ENCODE measurements around the gene ELK3.
A peak's percentile ranks its signal among the peaks of the same experiment; 100 is the strongest.

ELK3 gene

GRCh38 chr12:96212456-96213375 is 18.5 kb downstream of the ELK3 start:
- no peak for DNase-seq (ENCODE audit: low spot score)

- no peak for DNase-seq (ENCODE audit: low spot score)
Observed at GRCh38 chr12:96213869-96214268, 19.7 kb downstream of the ELK3 start.

DNA sequence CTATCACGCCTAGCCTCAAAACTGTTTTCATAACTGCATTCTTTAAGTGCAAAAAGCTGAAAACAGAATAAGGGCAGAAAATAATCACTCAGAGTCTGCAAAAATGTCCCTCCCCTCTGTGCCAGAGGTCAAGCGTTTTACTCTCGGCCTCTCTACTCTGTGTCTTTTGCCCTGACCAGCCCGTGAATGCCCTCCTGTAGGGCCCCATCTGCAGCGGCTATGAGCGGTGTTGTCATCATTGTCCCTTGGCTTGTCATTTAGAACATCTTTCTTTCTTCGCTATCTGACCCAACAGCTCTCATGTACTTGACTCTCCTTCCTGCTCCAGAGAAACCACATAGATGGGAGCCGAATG is 21.7 kb downstream of the ELK3 start:
- DNase-seq (ENCODE audit: low spot score): no peak

- peak; percentile 24 for DNase-seq (ENCODE audit: low spot score)
Observed at GRCh38 chr12:96218989-96219678, 25.0 kb downstream of the ELK3 start.

DNA sequence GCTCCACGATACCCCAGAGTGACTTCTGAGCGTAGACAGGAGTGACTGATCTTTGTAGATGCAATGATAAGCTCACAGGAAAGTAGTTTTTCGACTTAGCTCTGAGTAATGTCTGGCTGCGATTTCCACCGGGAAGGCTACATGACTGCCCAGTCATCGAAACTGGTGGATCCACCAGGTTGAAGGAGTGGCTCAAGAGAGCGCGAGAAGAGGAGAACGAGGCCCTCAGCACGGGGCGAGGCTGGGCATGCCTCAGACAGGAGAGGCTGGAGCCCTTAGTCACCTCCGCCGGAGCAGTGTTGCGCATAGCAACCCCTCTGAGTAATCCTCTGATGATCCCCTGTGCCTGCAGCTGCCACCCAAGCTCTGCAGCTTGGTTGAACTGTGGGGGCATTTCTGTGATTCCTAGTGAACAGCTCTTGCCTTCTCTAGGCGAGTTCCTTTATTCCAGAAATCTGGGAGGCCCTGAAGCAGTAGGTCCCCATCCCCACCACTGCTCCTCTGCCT is 25.6 kb downstream of the ELK3 start:
- DNase-seq (ENCODE audit: low spot score): peak; percentile 99

- peak; percentile 40 for DNase-seq (ENCODE audit: low spot score)
Observed at GRCh38 chr12:96220902-96221301, 26.7 kb downstream of the ELK3 start.

GRCh38 chr12:96221391-96221790 is 27.2 kb downstream of the ELK3 start:
- DNase-seq (ENCODE audit: low spot score): no peak

DNA sequence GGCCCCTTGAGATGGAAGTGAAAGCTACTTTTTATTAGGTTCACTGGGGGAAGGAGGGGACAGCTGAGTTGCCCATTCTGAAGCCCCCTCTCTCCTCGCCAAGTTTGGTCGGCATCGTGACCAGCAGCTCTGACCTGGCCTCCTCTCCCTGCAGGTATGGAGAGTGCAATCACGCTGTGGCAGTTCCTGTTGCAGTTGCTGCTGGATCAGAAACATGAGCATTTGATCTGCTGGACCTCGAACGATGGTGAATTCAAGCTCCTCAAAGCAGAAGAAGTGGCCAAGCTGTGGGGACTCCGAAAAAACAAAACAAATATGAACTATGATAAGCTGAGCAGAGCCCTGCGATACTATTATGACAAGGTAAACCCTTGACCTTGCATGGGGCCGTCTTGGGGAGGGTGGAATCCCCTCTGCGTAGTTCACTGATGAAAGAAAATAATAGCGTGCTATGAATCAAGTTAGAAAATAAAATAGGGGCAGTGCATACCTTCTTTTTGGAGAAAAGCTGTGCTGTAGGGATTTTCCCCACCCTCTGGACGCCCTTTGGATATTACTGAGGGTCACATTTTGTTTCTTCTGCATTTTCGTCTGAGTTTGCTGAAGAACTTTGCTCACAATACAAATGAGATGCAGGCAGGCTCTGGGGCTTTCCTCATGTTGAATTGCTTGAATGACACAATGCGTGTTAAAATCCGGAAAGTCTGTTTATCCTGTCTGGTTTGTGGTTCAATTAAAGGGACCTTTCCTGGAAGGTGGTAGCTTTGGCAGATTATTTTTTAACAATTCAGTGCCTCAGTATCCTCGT is 29.4 kb downstream of the ELK3 start:
- no peak for DNase-seq (ENCODE audit: low spot score)

DNA sequence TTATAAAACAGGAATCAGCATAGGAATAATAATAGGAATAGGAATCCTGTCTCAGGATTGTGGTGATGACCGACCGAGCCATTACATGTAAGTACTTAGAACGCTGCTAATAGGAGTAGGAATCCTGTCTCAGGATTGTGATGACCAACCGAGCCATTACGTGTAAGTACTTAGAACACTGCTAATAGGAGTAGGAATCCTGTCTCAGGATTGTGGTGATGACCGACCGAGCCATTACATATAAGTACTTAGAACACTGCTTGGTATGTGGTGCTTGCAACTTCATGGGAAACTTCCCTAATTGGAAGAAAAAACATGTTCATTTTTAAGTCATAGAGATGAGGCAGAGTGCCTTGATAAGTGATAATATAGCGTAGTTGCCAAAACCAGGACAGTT is 30.0 kb downstream of the ELK3 start:
- DNase-seq (ENCODE audit: low spot score): no peak

DNA sequence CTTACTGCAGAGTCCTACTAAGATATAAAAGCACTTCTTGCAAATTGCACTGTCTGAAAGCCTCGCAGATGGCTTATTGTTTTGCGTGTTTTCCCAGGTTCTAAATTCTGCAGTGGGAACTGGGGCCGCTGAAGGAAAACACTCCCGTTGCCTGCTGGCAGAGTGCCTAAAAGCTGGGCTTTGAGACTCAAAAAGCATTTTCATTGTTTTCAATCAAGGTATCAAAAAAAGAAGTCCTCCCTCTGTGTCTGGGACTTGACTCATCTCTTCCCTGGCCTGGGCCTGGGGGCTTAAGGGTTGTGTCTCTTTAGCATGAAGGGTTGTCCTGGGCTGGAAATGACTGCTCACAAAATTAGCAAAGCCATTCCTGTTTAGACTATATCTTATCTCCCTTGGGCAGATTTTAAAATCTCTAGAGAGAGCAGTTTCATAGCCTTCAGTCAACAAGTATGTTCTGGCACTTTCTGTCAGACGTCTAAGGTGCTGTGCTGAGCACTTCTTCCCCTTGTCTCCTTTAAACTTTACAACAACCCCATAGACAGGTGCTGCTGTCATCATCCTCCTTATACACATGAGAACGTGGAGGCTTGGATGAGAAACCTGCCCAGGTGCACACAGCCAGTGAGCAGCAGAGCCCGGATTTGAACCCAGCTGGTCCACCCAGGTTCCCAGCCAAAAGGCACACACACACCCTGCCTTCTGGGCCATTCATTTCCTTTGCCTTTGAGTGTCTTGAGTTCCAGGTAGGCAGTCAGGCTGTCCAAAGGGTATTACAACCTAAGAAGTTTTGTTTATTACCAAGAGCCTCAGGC is 31.1 kb downstream of the ELK3 start:
- DNase-seq (ENCODE audit: low spot score): no peak

DNA sequence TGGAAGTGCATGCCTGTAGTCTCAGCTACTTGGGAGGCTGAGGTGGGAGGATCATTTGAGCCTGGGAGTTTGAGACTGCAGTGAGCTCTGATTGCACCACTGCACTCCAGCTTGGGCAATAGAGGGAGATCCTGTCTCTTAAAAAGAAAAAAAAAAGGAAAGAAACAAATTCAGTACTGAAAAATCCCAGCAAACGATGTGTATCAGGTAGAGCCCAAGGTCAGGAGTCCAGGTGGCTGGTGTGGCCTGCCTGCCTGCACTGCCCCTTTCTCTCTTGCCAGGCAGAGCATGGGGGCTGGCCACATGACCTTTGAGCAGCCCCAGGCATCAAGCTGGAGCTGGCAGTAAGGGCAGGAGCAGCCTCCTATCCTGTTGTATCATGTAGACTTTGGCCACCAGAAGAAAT is 31.8 kb downstream of the ELK3 start:
- no peak for DNase-seq (ENCODE audit: low spot score)

DNA sequence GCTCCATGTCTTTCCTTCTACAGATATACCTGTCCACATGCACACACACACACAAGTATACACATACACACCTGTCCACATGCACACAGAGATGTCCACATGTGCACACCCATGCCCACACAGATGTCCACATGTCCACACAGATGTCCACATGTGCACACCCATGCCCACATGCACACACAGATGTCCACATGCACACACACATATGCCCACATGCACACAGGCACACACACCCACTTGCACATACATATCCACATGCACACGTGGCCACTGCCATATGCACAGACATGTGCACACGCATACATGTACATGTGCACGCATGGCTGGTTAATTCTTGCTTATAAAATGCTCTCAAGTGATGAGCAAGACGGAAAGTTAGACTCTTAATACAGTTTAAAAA is 32.2 kb downstream of the ELK3 start:
- DNase-seq (ENCODE audit: low spot score): no peak

- DNase-seq (ENCODE audit: low spot score): no peak
Observed at GRCh38 chr12:96226801-96227348, 32.7 kb downstream of the ELK3 start.

DNA sequence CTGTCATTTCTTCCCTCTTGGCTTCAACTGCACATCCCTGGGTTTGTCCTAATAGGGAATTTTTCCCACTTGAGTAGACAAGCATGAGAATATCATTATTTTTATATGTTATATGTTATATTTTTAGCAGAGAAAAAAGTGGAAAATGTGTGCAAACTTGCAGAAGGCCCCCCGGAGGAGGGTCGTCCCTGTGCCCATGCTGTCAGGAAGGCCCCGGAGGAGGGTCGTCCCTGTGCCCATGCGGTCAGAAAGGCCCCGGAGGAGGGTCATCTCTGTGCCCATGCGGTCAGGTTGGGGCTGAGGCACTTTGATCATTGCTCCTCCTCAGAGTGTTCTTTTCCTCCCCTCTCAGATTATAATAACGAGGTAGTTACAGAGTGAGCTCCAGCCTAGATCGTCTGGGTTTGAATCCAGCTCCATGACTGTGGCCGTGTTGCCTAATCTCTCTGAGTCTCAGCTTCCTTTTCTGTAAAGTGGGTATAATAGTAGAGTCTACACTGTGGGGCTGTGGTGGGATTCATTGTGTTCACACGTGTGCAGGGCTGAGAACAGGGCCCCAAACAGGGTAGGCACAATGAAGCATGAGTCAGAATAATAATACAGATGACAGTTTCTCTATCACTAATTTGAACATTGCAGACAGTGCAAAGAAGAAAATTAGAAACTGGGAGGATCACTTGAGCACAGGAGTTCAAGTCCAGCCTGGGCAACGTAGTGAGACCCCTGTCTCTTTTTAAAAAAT is 33.4 kb downstream of the ELK3 start:
- DNase-seq (ENCODE audit: low spot score): no peak

- no peak for DNase-seq (ENCODE audit: low spot score)
Observed at GRCh38 chr12:96228566-96229248, 34.5 kb downstream of the ELK3 start.

GRCh38 chr12:96230646-96231045 is 36.5 kb downstream of the ELK3 start:
- DNase-seq (ENCODE audit: low spot score): no peak

DNA sequence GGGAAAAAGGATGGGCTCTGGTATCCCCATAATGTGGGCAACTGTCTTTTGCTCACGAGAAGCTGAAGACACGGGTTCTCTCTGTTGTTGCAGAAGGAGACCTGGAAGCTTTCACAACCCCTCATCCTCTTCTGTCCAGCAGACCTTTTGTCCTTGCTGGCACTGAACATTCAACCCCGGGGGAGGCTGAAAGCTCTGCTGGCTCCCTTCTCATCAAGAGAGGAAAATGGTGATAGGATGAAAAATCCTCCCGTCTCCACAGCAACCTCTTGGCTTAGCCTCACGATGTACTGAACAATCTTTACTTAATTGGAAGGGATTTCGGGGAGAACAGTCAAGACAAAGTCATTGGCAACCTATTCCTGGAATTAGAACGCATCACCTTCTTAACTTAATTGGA is 39.0 kb downstream of the ELK3 start:
- DNase-seq (ENCODE audit: low spot score): no peak

DNA sequence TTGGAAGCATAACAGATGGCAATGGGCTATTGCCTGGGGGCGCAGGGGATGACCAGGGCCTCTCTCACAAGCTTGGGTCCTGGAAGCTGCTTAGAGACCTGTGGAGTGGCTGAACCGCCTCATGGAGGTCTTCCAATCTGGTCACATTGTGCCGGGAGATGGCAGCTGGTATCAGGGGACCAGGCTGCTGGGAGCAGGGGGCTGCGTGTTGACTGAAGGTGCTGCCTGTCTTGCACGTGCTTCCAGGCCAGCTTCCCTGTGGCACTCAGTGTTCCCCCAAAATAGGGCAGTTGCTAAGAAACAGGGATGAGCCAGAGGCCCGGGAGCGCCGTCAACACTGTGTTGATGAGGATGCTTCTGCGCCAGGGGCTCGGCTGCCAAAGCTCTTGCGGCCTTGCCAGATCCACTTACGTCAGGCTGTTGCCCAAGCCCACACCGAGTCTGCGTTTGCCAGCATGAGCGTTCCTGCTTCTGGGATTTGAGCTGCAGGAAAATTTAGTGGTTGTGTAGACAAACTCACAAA is 39.8 kb downstream of the ELK3 start:
- no peak for DNase-seq (ENCODE audit: low spot score)

GRCh38 chr12:96234591-96235483 is 40.7 kb downstream of the ELK3 start:
- DNase-seq (ENCODE audit: low spot score): no peak
